GM15510 (cell line): ENCODE data around the gene GBP3.

Experiments
- POLR2A ChIP-seq: IDR thresholded peaks from 3 replicates; pipeline ENCODE4 v1.6.1; 2011; ENCODE audit warnings: borderline replicate concordance; ENCODE audit not compliant: insufficient read length; ENCODE audit errors: extremely low read depth

Gene GBP3, protein sequence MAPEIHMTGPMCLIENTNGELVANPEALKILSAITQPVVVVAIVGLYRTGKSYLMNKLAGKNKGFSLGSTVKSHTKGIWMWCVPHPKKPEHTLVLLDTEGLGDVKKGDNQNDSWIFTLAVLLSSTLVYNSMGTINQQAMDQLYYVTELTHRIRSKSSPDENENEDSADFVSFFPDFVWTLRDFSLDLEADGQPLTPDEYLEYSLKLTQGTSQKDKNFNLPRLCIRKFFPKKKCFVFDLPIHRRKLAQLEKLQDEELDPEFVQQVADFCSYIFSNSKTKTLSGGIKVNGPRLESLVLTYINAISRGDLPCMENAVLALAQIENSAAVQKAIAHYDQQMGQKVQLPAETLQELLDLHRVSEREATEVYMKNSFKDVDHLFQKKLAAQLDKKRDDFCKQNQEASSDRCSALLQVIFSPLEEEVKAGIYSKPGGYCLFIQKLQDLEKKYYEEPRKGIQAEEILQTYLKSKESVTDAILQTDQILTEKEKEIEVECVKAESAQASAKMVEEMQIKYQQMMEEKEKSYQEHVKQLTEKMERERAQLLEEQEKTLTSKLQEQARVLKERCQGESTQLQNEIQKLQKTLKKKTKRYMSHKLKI

GRCh38 chr1:89022167-89022959, at the start of gene GBP3:
TSS of gene GBP3 (minus strand) at chr1:89022866. CDS start at chr1:89020721, 2,145 bp downstream.
- no peak for TF ChIP-seq POLR2A

- no peak for TF ChIP-seq POLR2A
These were observed 47.8 kb upstream of the GBP3 start for GRCh38 chr1:89070509-89070908.

GRCh38 chr1:89069951-89070350, 47.3 kb upstream of the GBP3 start:
- no peak for TF ChIP-seq POLR2A

DNA sequence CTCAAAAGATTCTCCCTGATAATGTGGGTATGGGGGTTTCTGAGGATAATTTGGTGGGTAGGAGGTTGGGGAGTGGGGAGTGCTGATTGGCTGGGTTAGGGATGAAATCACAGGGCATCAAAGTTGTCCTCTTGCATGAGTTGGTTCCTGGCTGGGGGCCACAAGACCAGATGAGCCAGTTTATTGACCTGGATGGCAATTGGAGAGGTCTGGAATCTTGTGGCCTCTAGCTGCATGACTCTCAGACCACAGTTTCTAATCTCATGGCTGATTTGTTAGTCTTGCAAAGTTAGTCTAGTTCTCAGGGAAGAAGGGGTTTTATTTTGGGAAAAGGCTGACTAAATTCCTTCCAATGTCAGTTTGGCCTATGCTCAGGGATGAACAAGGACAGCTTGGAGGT, 45.6 kb upstream of the GBP3 start:
- no peak for TF ChIP-seq POLR2A

- TF ChIP-seq POLR2A, result no peak
These were observed 42.6 kb upstream of the GBP3 start, which contains the start of gene GBP1 for GRCh38 chr1:89065079-89065868. TSS of gene GBP1 (minus strand) at chr1:89065208. CDS start at chr1:89063234, 1,974 bp downstream.

GRCh38 chr1:89064632-89065031, 42.0 kb upstream of the GBP3 start:
- no peak for TF ChIP-seq POLR2A

DNA sequence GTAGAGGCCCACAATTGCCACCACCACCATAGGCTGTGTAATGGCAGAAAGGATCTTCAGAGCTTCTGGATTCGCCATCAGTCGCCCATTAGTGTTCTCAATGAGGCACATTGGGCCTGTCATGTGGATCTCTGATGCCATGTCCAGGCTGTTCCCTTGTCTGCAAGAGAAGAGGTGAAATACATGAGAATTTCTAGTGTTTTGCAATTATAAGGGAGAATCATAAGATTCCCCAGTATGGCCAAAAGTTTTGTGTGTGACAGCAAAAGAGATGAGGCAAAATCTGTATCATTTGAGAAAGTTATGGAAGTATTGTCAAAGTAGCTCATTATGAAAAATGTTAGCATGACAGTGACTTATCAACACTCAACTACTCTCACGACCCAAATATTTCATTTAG, 40.4 kb upstream of the GBP3 start:
- TF ChIP-seq POLR2A, result no peak

DNA sequence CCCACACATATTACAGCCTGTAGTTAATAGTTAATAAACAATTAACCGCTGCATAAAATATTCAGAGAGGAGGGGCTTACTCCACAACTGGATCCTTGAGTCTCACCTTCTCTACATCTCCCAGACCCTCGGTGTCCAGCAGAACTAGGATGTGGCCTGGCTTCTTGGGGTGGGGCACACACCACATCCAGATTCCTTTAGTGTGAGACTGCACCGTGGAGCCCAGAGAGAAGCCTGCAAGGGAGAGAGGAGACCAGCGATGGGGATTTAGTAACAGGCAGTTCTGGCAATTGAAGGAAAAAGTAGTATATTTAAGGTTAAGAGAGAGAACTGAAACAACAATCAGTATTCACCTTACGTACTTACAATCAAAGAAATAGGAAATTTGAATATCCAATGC, 37.4 kb upstream of the GBP3 start:
- TF ChIP-seq POLR2A, result no peak

- no peak for TF ChIP-seq POLR2A
These were observed 29.3 kb upstream of the GBP3 start for GRCh38 chr1:89051955-89052312.

- TF ChIP-seq POLR2A, result no peak
These were observed 28.8 kb upstream of the GBP3 start for GRCh38 chr1:89051300-89051954.

GRCh38 chr1:89050649-89051033, 28.0 kb upstream of the GBP3 start:
- no peak for TF ChIP-seq POLR2A

GRCh38 chr1:89047734-89048133, 25.1 kb upstream of the GBP3 start:
- no peak for TF ChIP-seq POLR2A

DNA sequence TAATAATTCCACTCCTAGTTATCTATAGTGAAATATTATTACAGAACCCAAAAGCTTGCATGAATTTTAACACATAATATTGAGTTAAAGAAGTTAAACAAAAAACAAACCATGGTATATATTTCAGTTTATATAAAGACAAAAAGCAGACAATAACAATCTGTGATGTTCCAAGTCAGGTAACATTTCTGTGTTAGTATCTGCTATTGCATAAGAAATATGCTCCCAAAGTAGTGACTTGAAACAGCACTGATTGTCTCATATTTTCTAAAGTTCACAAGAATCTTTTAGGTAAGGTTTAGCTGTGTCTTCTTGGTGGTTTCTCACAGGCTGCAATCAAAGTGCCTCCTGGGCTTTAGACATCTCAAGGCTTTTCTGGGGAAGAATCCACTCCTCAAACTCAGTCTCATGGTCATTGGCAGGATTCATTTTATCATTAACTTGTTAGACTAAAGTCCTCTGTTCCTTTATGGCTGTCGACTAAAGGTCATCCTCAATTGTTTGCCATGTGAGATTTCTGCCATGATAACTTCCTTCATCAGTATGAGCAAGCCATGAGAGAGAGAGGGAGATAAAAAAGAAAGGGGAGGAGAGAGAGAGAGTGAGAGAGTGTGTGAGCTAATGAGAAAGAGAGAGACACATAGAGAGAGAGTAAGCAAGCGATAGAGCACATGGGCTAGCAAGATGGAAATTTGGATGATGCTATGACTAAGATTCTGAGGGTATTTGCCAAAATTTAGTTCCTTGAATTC, 22.5 kb upstream of the GBP3 start:
- TF ChIP-seq POLR2A, result no peak
